Pancreas (tissue), 10 donors: ENCODE results near the gene ROR1. TPM values are rescaled to one million over a fixed set of nuclear protein-coding genes. Genes with fewer than 3 reads are reported as not detected.

Experiments
- ATAC-seq, 4 donors: fragments of 200-7000 bp; cut with Tn5 transposase; one replicate each; pipeline versions ENCODE4 v1.8.0 to v1.9.1; 2020; ENCODE audit warnings: mild to moderate bottlenecking in 4 of 4, moderate library complexity in 4 of 4
- DNase-seq, 6 donors: peaks; one replicate each; pipeline ENCODE4 v3.0.0-alpha.2; 2020
- FAIRE-seq: peaks from 2 replicates; lab custom pipeline; 2012; peaks lifted over from hg19 to GRCh38; lab: Jason Lieb, UNC
- H3K27ac ChIP-seq, 4 donors: fragments of 200-600 bp; sonication (generic); 1 replicate in 3 of 4; 2 replicates in 1 of 4; pipeline versions ENCODE4 v1.5.0 to v1.8.0; 2020
- H3K27me3 ChIP-seq, 4 donors: fragments of 200-600 bp; one replicate each; pipeline ENCODE4 v1.8.0; 2021
- H3K36me3 ChIP-seq, 3 donors: fragments of 200-600 bp; sonication (generic) in 1 of 3; one replicate each; pipeline versions ENCODE4 v1.5.0 to v1.8.0; 2020 to 2021
- H3K4me1 ChIP-seq, 3 donors: fragments of 200-600 bp; one replicate each; pipeline ENCODE4 v1.8.0; 2021
- H3K4me3 ChIP-seq, 4 donors: fragments of 200-600 bp; sonication (generic) in 2 of 4; one replicate each; pipeline versions ENCODE4 v1.5.0 to v1.8.0; 2020 to 2021
- H3K9me3 ChIP-seq, 4 donors: fragments of 200-600 bp; one replicate each; pipeline ENCODE4 v1.8.0; 2021
- WGBS, 2 donors: extraction: QIAGEN DNeasy Blood & Tissue Kit; methylation state at CpG; one replicate each; pipeline ENCODE4 v1.1.7; 2013; 5-methylcytosine and 5-hydroxymethylcytosine counted together
- intact Hi-C, 3 donors: fragments of 100-400 bp; cut with DNase I; formaldehyde crosslinking; loops; one replicate each; pipeline versions ENCODE4 v1.11.1 to v1.14.2; 2022
- polyA plus RNA-seq, 2 donors: library from polyadenylated mRNA; stranded (reverse); fragments of 200-250 nt; gene quantifications; one replicate each; pipeline ENCODE4 v1.2.3, GENCODE V29; 2013
- total RNA-seq, 6 donors: library from RNA; stranded (reverse); fragmentation: NEBNext Ultra II Directional in 4 of 6; extraction: Animal tissue kit (Norgen Biotek cat#: 25700) in 4 of 6; gene quantifications; one replicate each; pipeline versions ENCODE4 v1.2.1 to v1.2.4, GENCODE V29; 2021 to 2023
- TF ChIP-seq, protein P1 (sequence below), 4 donors: fragments of 200-600 bp; sonication (generic) in 3 of 4; IDR thresholded peaks; one replicate each; pipeline versions ENCODE4 v1.5.0 to v1.8.0; 2021; ENCODE audit warnings: antibody characterized with exemption in 4 of 4
- donor health status: healthy with polysubstance abuse.
- donor health status: DM: no; HTN: no; CAD: no; lungs with moderate emphysema.
- donor health status: DM: no; HTN: no; CAD: no.
- donor health status: control.
- donor health status: control.
- donor health status: Bipolar disorder and iron deficiency.
- donor health status: DM: yes; HTN: yes; CAD: no.
- donor health status: DM: no; HTN: no; CAD: no.
- donor health status: DM: no; HTN: no; CAD: no.
- donor health status: DM: yes; HTN: yes; CAD: no.

The ROR1 gene
- total and polyA plus RNA-seq, 8 donors, result 1.3 to 18.5 (median 7.3) TPM

DNA sequence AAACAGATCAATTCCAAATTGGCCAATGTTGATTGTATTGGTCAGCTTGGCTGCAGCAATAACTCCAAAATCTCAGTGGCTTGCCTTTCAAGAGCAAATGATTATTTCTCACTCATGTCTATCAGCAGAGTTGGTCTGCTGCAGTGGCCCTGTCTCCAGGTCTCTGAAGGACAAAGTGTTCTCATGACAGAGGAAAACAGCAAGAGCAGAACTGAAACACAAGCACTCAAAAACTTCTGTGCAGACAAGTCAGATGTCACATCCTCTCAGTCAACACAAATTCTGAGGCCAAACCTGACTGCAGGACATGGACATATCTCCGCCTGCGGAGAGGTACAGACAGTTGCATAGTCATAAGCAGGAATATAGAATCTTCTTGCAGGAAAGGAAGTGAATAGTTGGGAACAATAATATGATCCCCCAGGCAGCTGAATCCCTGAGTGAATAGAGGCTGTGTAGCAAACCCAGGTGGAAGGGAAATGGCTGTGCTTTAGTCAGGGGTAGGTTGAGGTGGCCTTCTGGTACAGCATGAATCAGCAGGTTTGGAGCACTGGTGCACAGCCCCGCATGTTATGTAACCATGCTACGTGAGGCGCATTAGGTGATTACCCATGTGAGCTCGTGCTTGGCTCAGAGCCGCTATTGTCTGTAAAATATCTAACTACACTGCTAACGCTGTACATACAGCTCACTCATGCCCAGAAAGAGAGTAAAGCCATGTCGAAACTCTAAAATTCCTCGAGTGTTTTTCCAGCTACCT lies 412.5 kb downstream of the ROR1 start:
- 32 to 50% methylated on average over 10 of the region's 10 CpGs for whole genome bisulfite sequencing, 2 donors
- TF ChIP-seq, protein P1, sequence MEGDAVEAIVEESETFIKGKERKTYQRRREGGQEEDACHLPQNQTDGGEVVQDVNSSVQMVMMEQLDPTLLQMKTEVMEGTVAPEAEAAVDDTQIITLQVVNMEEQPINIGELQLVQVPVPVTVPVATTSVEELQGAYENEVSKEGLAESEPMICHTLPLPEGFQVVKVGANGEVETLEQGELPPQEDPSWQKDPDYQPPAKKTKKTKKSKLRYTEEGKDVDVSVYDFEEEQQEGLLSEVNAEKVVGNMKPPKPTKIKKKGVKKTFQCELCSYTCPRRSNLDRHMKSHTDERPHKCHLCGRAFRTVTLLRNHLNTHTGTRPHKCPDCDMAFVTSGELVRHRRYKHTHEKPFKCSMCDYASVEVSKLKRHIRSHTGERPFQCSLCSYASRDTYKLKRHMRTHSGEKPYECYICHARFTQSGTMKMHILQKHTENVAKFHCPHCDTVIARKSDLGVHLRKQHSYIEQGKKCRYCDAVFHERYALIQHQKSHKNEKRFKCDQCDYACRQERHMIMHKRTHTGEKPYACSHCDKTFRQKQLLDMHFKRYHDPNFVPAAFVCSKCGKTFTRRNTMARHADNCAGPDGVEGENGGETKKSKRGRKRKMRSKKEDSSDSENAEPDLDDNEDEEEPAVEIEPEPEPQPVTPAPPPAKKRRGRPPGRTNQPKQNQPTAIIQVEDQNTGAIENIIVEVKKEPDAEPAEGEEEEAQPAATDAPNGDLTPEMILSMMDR (IDR thresholded peaks at IDR 0.05), result no peak
- Histone ChIP-seq H3K27me3 (no peaks in the 10 kb centered on the region), H3K9me3 (no peaks in the 10 kb centered on the region), H3K36me3 (no peaks in the 10 kb centered on the region), H3K4me1 (peaks cover 5 to 9% (median 6%) of the 10 kb centered on the region in 3 donors), H3K27ac (peak overlapping the region in 3 of 4 donors; percentile 7 to 52 (median 33)), H3K4me3 (peak overlapping the region in 1 of 4 donors; percentile 2)
- peak in 5 of 6 donors; percentile 81 to 93 (median 84) for DNase-seq
- no peak for FAIRE-seq
- ATAC-seq, result peak; percentile 95 to 96 (median 96)
- intact Hi-C loops, result no loop called here

DNA sequence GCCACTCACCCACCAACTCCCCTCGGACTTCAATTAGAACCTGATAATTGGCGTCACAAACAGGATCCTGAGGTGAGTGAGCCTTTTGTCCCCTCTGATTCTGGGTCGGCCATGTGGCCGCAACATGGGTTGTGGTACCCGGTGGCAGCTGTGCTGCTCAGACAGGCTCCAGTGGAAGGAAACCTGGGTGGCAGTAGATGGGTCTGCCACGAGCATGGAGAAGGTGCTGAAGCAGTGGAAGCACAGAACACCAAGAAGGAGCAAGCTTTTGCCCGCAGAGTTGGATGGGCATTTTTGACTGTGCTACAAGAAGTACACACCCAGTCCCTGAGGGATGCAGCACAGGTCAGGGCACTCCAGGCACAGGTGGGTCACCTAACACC lies 413.1 kb downstream of the ROR1 start:
- TF ChIP-seq, protein P1 (IDR thresholded peaks at IDR 0.05), result no peak
- Histone ChIP-seq H3K4me1 (peaks cover 5 to 9% (median 6%) of the 10 kb centered on the region in 3 donors), H3K36me3 (no peaks in the 10 kb centered on the region), H3K9me3 (no peaks in the 10 kb centered on the region), H3K27me3 (no peaks in the 10 kb centered on the region), H3K4me3 (peak overlapping the region in 1 of 4 donors; percentile 2), H3K27ac (peak overlapping the region in 2 of 4 donors; percentile 33 to 52)
- ATAC-seq, result peak in 2 of 4 donors; percentile 44
- intact Hi-C loops, result no loop called here
- WGBS, 2 donors, result 57 to 66% methylated on average over 7 of the region's 7 CpGs
- no peak for FAIRE-seq
- DNase-seq, result no peak

DNA sequence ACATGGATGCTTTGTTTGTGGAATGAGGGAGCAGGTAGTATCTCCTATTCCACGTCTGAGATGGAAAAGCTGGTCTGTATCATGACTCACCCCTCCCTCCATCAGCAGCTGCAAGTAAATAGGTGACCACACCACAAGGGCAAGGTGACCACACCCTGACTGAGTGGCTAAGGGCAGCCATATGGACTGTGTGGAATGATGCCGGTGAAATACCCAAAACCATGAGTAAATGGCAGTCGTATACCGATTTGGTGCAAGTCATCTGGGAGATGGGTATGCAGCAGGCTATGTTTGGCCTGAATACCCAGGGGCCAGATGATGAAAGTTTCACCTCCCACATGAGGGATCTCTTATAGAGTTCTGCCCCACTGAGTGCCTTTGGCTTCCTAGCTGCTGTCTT lies 413.8 kb downstream of the ROR1 start:
- Histone ChIP-seq H3K9me3 (no peaks in the 10 kb centered on the region), H3K4me3 (peak overlapping the region in 1 of 4 donors; percentile 2), H3K27me3 (no peaks in the 10 kb centered on the region), H3K27ac (no peak overlapping the region), H3K4me1 (peaks cover 5 to 9% (median 6%) of the 10 kb centered on the region in 3 donors), H3K36me3 (no peaks in the 10 kb centered on the region)
- WGBS, 2 donors, result 90 to 91% methylated on average over 4 of the region's 4 CpGs
- intact Hi-C loops, result no loop called here
- peak in 3 of 4 donors; percentile 6 to 23 (median 7) for ATAC-seq
- no peak for FAIRE-seq
- no peak for DNase-seq
- TF ChIP-seq, protein P1 (IDR thresholded peaks at IDR 0.05), result no peak

DNA sequence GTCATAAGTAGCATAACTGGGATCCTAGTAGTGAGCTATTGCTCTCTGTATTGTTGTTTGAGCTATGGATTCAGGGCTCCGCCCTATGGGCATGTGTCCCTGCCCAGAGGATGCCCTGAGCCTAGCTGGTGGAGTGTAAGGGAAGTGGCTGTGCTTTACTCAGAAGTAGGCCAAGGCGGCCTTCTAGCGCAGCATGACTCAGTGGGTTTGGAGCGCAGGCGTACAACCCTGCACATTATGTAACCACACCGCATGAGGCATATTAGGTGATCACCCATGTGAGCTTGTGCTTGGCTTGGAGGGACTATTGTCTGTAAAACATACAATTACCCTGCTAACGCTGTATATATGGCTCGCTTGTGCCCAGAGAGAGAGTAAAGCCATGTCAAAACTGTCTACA lies 418.5 kb downstream of the ROR1 start:
- TF ChIP-seq, protein P1 (IDR thresholded peaks at IDR 0.05), result no peak
- ATAC-seq (no peak), FAIRE-seq (no peak), DNase-seq (no peak)
- Histone ChIP-seq H3K9me3 (no peaks in the 10 kb centered on the region), H3K27ac (no peak overlapping the region), H3K4me1 (no peaks in the 10 kb centered on the region), H3K4me3 (no peak overlapping the region), H3K36me3 (no peaks in the 10 kb centered on the region), H3K27me3 (no peaks in the 10 kb centered on the region)
- intact Hi-C loops, result no loop called here
- WGBS, 2 donors, result 97% methylated on average over 8 of the region's 8 CpGs
